HS-5 (cell line): Measurements from ENCODE around the gene STIM2.

Experiments
- DNase-seq: peaks from one replicate; pipeline ENCODE4 v3.0.0-alpha.2; 2012; ENCODE audit warnings: low read depth

STIM2 gene

DNA sequence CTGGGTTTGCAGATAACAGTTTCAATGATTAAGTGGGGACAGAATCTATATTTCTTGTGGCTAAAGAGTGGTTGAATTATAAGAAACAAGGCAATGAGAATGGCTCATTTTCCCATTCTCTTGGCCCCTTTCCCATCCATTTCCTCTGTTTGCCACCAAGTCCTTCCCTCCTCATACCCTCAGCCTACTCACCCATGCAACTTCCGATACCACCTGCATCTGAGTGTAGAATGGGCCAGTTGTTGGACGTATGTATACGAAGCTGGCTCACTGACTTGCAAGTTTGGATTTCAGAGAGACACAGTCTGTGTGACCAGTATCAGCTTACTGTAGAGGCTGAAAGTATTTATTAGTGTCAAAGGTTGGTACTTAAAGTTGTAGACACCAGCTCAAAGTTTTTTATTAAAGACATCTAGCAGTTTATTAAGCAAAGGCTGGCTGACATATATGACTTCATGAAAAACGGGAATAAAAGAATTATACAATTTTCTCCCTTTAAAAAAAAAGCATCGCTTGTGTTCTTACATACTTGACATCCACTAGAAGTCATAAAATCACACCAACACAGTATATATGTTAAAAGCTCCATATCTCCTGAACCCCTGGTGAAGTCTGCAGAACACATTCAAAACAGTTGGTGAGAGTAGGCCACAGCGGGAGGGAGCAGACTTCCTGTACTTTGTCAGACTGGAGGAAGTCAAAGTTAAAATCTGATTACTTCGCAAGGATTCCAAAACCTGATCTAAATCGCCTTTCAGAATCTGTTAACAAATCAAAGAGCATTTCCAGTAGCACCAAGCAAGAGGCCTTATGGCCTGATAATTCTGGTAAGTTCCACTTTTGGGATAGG is 22.4 kb upstream of the STIM2 start:
- no peak for DNase-seq

DNA sequence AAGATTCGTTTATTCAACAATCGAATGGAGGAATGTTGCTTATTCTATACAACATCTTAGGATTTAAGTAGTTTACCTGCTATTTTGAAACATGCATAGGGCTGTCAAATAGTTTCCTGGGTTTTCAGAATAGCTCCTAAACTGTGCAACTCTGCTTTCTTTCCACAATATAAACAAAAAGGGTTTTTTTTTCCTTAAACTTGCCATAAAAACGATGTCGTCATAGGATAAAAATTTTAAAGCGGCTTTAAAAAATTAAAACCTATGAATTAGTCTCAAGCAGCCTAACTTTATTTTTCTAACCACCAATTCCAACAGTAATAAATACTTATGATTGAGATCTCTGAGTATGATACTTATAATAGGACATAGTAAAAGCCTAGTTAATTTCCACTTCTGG is 21.6 kb upstream of the STIM2 start:
- no peak for DNase-seq

- no peak for DNase-seq
Observed at GRCh38 chr4:26839534-26839951, 21.1 kb upstream of the STIM2 start.

GRCh38 chr4:26840786-26841185 is 19.9 kb upstream of the STIM2 start:
- no peak for DNase-seq

GRCh38 chr4:26842911-26843310 is 17.7 kb upstream of the STIM2 start:
- no peak for DNase-seq

DNA sequence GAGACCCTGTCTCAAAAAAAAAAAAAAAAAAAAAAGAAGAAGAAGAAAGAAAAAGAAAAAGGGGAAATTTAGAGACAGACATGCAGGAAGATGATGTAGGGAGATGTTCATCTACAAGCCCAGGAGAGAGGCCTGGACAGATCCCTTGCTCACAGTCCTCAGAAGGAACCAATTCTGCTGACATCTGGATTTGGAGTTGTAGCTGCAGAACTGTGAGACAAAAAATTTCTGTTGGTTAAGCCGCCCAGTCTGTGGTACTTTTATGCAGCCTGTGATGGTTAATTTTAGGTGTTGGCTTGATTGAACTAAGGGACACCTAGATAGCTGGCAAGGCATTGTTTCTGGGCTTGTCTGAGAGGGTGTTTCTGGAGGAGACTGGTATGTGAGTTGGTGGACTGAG is 10.1 kb upstream of the STIM2 start:
- DNase-seq: no peak

GRCh38 chr4:26851129-26851528 is 9.5 kb upstream of the STIM2 start:
- no peak for DNase-seq

GRCh38 chr4:26854701-26855100 is 5.9 kb upstream of the STIM2 start:
- no peak for DNase-seq

GRCh38 chr4:26856906-26857277 is 3.7 kb upstream of the STIM2 start:
- no peak for DNase-seq

DNA sequence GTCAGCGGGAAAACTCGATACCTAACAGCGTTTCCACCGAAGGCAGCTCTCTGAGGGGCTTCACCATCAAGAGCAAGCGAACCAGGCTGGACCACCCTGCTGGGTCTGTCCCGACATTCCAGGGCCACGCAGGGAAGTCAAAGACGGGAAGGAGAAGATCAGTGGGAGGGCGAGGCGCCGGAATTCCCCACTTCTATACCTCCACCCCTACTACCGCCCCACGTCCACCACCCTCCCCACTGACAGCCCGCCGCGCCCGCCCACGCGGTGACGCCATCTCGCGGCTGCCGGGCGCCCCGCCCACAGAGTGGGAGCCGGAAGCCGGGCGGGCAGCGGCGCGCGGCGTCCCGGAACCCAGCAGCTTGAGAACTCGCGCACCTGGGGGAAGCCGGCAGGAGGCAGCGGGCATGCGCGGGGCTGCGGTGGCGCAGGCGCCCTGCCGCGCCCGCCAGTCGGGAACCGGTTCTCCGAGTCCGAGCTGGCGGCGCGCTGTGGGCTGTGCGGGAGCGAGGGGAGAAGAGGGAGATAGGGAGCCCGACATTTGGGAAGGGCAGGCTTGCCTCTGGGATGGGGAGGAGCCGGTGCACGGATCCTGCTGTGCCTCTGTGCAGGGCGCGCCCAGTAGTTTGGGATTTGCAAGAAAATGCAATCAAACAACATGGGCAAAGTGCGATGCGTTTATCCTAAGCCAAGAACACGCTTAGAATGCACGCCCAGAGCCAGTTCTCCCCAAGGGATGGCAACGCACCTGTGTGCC is 3.2 kb upstream of the STIM2 start:
- DNase-seq: no peak

- no peak for DNase-seq
Observed at GRCh38 chr4:26858035-26858918, 2.4 kb upstream of the STIM2 start.

DNA sequence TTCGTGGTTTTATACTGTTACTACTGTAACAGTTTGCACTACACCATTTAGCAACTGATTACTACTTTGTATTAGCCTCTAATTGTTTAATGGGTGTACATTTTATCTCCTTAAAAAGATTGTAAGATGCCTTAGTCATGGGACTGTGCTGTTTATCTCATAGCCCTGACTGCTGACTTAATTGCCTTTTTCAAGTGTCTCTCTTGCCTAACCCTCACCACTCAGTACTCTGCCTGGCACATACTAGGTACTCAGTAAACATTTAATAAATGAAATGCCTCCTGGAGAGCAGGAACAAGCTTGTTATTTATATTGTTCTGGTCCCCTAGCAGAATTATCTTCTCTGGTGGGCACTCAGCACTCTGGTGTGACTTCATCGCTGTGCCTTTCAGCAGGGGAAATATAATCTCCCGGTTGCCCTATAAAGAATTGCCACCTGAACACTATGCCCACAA is 1.7 kb upstream of the STIM2 start:
- no peak for DNase-seq

DNA sequence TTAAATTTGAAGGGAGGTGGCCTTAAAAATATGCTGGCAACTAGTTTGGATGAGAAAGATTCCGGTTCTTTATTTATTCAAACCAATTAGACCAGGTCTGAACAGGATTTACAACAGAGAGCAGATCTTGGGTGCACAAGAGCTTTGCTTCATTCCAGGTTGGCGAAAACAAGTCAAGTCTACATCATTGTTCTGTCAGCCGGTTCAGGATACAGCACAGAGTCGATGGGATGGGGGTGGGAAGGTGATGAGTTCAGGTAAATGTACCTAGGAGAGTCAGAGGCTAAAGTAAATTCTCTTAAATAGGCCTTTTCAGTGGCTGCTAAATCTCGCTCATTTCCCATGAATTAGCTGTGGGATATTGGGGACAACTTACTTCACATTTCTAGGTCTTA is 882 bp upstream of the STIM2 start:
- DNase-seq: no peak

DNA sequence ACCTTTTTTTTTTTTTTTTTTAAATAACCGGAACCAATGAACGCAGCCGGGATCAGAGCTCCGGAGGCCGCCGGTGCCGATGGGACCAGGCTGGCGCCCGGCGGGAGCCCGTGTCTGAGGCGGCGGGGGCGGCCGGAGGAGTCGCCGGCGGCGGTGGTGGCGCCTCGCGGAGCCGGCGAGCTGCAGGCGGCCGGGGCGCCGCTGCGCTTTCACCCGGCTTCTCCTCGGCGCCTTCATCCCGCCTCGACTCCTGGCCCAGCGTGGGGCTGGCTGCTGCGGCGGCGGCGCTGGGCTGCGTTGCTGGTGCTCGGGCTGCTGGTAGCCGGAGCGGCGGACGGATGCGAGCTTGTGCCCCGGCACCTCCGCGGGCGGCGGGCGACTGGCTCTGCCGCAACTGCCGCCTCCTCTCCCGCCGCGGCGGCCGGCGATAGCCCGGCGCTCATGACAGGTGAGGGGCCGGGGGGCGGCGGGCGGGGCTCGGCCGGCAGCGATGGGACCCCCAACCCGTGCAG is 337 bp downstream of the STIM2 start:
- DNase-seq: no peak

DNA sequence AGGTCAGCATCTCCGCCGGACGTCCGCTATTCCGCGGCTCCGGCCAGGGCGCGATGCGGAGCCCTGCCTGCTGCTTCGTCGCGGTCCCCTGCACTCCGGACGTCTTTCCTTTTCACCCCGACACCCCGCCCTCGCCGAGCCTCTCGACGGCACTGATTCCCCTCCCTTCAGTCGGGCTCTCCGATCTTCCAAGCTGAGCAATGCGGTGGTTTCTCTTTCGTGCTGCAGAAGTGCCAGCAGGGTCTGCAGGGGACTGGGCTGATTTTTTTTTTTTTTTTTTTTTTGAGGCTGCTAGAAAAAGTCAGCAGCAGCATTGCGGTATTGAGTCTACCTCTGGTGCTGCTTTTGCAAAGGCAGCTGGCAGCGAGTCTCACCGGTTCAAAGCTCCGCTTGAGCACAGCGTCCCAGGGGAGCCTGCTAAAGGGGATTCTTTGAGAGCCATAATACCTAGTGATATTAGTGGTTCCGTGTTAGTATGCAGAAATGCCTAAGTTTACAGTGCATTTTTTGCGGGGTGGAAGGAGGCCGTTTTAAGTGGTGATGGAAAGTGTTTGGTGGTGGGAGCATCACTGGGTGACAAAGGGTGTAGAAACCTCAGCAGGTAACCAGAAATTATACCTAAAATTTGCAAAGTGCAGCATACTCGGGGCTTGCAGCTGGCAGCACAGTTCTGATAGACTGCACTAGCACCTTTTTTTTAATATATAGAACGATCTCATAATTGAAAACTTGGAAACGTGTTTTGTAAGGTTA is 969 bp downstream of the STIM2 start:
- DNase-seq: no peak

DNA sequence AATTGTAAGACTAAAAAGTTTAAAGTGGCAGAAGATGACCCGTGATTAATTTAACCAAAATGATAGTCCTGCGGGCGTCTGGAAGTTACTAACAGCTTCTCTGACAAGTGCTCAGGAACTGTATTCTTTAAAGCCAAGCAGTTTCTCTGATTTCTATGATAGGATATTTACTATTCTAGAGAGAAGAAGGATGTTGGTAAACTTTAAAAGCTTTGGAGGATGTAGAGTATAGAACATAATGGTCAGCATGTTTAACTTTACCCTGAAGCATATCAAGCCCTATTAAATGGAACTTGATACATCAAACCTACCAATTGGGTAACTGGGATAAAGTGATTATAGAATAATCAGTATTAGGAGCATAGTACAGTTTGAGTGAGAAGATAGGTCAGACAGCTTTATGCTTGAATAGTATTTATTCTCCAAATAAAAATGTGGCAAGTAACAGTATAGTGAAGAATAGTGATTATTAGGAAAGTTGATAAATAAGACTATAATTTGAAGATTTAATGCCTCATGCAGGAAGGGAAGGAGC is 1.8 kb downstream of the STIM2 start:
- DNase-seq: no peak

DNA sequence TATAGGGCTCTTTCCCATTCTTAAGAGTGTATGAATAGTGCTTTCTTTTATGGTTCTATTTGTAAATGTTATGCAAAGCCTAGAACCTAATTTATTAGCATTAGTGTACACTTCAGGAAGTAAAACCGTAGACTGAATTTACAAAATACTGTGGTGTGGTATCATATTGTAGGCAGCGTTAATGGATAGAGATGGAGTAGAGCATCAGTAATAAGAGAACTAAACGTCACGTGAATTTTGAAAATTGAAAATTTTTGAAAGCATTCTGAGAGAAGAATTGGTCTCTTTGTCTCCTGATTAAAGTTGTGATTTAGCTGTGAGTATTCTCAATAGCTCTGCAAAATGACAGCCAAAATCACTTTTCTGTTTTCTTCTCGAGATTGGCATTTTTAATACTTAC is 2.9 kb downstream of the STIM2 start:
- DNase-seq: no peak

- no peak for DNase-seq
Observed at GRCh38 chr4:26864899-26865298, 4.3 kb downstream of the STIM2 start.

DNA sequence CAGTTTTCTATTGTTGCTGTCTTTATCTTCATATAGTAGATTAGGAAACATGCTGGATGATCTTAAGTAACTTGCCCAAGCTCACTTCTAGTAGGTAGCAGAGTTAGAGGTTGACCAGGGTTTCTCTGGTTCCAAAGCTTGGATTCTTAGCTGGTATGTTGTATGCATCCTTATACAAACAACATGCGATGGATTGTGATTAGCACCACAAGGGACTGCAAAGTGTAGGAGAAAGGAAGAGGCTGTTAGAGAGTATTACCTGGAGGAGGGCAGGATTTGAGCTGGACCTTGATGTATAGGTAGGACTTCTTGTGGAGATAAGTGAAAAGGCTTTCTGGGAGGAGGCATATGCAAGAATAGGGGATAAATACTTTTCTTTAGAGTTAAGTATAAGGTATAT is 5.6 kb downstream of the STIM2 start:
- no peak for DNase-seq

DNA sequence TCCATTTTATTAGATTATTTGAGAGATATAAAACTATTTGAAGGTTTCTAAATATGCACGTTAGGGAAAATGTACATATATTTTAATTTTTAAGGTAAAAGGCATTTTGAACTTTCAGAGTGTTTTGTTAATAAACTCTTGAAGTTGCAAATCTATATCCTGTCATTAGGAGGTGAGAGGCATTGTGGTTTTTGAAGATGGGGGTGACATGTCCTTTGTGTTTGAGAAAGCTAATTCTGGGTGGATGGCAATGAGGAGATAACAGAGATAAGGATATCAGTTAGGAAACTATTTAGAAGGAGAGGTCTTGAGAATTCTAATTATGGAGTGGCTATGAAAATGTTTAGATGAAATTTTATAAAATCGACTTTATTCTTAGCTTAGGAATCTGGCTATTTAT is 6.1 kb downstream of the STIM2 start:
- DNase-seq: no peak
